ENCODE data around the gene P4HB.

P4HB gene

DNA sequence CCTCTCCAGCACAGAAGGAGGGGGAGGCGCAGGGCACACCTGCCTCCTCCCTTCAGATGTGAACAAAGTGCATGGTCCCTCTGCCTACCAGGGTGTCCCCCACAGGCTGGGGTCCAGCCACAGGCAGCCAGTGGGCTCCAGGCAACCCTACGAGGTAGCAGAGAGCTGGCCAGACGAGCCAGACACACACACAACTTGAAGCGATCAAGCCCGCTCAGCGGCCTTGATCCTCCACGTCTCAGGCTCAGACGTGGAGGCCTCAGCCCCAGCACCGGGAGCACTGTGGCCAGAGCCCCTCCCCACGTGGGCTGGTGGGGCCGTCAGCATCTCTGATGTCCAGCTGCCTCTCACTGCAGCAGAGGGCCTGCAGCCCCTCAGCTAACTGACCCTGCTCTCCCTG is 35.7 kb downstream of the P4HB start:
- DNase-seq, result no peak

DNA sequence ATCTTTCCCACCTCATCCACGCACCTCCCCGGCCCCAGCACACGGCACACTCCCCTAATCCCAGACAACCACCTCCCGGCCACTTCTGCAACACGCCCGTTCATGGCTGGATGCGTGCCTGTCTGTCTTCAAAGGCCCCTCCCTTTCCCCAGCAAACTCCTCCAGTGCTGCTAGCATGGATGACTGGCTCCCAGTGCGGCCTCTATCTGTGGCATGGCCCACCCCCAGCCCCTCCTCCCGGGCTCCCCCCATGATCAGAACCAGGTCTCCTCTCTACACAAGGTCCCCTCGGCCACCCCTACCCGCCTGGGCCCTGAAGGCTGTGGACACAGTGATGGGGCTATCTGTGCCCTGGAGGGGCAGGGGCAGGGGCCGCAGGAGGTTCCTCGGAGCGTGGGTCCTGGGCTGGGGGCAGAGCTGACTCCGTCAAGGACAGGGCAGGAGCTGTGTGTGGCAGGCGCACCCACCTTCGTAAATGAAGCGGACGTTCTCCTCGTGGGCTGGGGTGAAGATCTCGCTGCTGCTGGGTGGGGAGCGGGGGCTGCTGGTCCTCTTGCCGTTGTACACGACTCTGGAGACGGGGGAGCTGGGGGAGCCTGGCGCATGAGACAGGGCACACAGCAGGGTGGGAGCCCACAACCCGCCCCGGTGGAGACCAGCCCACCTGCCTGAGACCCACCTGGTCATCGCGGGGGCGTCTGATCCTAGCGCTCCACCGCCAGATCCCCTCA is 36.4 kb downstream of the P4HB start:
- no peak for DNase-seq

DNA sequence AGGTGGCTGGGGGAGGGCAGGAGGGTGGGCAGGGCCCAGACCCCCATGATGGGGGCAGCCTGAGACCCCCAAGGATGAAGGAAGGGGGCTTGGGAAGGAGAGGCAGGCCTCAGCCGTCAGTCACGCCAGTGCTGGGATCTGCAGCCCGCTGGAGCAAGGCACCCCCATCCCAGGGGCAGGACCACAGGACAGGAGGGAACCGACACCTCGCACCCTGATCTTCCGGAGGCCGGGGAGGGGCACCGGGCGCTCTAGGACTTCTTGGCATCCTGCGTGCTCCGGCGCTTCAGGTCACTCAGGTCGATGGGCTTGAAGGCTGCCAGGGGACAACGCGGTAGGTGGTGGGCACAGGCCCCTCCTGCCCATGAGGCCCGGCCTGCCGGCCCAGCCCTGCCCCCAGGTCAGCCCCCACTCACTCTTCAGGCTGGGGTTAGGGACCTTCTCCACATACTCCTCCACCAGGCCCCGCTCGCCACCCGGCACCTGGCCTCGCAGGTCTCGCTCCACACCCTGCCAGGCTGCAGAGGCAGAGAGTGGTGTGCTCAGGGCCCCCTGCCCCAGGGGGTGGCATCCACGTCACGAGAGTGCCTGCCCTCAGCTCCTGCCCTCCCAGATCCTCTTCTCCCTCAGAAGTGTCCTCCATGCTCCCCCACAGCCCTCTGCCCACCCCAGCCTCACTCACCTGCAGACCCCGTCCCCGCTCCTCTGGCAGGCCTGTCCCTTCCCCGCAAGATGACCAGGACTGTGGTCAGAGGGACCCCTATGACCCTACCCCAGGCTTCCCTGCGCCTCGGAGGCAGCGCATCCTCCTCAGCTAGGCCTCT is 37.1 kb downstream of the P4HB start:
- DNase-seq, result no peak

DNA sequence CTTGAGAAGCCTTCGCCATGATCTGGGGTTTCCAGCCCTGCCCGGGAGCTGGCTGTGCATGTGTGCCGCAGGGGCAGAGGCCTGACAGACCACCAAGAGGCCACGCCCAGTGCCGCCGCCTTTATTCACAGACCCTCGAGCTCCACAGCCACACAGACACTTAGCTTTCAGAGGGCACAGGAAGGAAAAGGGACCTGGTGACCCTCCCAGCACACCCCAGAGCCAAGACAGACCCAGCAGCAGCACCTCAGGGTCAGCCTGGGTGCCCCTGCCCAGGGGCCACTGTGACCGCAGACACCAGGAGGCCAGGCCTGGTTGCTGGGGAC is 38.1 kb downstream of the P4HB start:
- DNase-seq, result no peak

DNA sequence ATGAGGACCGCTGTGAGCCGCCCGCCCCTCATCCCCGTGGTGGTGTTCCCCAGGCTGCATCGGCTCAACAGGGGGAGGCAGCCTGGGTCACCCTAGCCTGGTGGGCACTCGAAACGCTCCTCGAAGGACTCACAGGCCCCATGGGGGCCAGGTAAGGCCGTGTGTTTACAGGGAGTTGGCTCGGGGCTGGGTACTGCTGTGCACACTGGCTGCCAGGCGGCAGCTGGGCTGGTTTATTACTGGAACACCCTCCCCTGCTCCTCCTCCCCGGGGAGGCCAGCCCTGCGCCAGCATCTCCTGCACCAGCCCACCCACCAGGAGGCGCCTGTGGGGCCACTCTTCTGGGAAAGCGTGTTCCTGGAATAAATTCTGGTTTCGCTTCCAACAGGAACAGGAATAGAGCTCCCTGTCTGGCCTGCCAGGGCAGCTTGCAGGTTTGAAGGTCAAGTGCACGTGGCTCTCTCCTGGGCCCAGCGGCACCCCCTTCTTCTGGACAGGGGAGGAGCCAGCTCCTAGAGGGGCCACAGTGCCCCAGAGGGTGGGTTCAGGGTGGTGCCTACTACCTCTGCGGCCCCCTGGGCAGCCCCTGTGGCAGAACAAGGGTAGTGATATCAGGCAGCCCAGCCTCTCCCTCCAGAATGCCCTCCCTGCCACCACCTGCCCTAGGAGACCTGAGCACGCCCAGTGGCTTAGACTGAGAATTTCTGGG is 38.6 kb downstream of the P4HB start:
- DNase-seq, result peak; percentile 29

DNA sequence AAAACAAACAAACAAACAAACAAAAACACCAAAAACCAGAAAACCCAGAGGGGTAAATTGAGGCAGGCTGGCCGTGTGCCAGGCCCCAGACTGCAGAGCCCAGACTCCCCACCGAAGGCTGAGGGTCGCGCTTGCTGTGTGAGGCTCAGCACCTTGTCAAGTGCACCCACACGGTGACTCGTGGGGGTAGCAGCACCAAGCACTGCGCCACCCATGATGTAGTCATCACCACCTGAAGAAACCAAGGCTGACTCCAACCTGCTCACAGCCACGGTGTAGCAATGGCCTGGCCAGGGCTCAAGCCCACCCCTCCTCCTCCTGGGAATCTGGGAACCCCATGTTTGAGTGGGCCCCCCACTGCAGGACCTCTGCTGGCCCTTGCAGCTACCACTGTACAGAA is 39.2 kb downstream of the P4HB start:
- peak; percentile 26 for DNase-seq

DNA sequence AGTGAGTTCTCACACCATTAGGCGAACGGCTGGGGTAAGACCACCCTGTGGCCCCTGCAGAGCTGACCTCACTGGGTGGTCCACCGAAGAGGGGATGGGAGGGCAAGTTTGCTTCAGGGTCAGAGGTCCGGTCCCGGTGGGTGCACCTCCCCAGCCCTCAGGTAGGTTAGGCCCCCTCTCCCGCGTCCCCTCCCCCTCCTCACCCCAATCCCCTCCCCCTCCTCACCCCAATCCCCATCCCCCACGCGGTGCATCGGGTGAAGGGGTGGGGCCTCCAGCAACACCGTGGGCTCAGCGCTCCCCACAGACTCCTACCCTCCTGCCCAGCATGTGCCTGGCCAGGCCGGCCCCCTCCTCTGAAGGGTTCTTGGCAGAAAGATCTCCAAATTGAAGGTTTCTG is 40.6 kb downstream of the P4HB start:
- DNase-seq, result no peak

DNA sequence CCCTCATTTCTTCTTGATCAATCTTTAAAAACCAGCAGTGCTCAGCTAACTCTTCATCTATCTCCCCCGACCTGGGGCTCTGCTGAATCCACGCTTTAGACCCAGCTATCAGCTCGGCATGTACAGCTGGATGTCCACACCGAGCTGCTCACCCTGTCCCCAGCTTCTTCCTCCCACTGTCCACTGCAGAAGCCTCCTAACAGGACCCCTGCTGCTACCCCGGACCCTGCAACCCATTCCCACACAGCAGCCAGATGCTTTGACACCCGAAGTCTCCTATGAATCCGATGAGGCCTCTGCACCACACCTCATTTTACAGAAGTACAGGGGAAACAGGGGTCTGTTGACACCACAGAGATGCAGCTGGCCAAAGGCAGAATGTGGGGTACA is 42.6 kb downstream of the P4HB start:
- DNase-seq, result no peak

DNA sequence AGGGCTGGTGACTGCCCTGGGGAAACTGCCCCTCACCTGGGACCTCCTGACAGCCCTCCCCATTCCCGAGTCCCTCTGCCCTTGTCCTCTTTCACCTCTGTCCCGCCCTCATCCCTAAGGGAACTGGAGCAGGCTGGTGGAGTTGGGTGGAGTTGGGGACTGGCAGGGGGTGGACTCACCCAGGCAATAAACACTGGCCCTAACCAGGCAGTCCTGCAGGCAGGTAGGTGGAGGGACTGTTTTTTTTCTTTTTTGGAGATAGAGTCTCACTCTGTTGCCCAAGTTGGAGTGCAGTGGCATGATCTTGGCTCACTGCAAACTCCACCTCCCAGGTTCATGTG is 44.7 kb downstream of the P4HB start:
- DNase-seq, result no peak

DNA sequence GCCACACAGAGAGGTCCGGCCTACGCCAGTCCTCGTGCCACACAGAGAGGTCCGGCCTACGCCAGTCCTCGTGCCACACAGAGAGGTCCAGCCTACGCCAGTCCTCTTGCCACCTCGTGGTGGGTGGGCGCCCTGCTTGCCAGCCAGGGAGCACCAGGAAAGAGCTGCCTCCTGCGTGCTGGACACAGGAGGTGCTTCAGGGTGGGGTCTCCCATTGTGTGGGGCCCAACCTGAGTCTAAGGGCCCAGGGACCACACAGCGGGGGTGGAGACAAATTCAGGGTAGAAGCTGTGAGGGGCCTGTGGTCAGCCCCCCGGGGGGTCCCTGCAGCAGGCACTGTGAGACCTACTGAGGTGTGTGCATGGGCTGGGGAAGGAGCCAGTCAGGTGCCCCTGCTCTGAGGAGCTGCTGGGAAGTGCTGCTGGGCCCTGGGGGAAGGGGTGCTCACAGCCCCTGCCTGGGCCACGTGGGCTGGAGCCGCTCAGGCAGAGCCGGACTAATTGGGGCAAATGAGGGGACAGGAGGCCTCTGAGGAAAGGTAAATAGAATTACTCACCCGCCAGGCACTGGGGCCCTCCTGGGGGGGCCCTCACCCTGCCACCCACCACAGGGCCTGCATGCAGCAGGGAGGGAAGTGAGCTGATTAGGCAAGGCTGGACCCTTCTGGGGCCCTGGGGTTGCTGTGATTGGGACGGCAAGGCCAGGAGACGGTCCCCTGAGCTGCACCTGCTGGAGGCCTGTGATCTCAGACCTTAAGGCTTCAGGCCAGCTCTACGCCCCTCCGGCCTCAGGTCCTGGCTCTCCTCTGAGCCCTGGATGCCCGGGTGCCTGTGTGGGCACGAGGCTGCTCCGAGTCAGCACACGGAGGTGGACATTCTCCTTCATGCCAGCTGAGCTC is 45.3 kb downstream of the P4HB start:
- no peak for DNase-seq

DNA sequence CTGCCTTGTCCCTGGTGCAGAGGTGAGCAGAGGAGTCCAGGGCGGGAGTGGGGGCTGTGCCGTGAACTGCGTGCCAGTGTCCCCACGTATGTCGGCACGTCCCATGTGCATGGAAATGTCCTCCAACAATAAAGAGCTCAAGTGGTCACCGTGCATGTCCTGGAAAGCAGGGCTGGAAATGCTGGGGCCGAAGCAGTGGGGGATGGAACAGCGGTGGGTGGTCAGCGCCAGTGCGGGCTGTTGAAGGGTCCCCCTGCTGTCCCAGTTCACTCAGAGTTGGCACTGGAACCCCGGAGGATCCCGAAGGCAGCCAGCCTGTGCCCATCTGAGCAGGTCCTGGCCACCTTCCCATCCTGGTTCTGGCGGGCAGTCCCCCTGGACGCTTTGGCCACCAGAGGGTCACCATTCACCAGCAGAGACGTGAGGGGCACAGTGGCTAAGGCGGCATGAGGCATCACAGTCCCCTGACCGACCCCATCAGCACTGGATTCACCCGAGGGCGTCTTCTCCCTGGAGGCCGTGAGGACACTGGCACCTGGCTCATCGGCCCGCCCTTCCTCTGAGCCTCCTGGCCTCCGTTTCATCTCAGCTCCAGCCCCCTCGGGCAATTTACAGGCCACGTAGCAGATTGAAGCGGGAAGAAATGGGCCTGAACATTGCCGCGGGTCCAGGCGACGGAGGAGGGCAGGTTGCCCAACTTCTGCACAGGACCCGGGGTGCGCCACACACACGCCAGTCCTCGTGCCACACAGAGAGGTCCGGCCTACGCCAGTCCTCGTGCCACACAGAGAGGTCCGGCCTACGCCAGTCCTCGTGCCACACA is 46.3 kb downstream of the P4HB start:
- DNase-seq, result no peak

DNA sequence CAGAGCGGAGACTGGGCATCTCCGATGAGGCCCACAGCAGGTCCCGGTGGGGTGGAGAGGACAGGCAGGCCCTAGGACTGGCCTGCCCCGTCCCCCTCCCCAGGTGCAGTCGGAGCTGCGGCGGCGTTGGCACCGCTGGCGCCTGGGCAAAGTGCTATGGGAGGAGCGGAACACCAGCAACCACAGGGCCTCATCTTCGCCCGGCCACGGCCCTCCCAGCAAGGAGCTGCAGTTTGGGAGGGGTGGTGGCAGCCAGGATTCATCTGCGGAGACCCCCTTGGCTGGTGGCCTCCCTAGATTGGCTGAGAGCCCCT is 47.0 kb downstream of the P4HB start:
- DNase-seq, result no peak

DNA sequence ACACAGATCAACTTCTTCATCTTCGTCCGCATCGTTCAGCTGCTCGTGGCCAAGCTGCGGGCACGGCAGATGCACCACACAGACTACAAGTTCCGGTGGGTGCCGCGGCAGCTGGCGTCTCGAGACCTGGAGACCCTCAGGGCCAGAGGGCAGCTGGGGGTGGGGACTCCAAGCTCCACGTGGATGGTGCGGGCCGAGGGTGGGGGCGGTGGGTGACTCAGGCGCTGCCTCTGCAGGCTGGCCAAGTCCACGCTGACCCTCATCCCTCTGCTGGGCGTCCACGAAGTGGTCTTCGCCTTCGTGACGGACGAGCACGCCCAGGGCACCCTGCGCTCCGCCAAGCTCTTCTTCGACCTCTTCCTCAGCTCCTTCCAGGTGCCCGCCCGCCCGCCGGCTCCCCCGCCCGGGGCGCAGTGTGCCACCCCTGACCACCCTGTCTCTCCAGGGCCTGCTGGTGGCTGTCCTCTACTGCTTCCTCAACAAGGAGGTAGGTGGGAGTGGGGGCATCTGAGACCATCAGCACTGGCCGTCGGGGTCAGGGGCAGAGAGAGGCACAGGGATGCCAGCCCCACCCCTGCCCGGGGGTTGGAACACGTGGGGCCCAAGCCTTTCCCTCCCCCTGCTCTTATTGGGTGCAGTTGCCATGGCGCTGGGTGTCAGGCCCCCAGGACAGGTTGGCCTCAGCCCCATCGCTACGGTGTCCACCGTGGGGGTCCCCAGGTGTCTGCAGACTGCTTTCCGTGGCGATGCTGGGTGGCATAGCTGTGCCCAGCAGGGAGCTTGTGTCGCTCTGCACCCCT is 47.6 kb downstream of the P4HB start:
- no peak for DNase-seq

DNA sequence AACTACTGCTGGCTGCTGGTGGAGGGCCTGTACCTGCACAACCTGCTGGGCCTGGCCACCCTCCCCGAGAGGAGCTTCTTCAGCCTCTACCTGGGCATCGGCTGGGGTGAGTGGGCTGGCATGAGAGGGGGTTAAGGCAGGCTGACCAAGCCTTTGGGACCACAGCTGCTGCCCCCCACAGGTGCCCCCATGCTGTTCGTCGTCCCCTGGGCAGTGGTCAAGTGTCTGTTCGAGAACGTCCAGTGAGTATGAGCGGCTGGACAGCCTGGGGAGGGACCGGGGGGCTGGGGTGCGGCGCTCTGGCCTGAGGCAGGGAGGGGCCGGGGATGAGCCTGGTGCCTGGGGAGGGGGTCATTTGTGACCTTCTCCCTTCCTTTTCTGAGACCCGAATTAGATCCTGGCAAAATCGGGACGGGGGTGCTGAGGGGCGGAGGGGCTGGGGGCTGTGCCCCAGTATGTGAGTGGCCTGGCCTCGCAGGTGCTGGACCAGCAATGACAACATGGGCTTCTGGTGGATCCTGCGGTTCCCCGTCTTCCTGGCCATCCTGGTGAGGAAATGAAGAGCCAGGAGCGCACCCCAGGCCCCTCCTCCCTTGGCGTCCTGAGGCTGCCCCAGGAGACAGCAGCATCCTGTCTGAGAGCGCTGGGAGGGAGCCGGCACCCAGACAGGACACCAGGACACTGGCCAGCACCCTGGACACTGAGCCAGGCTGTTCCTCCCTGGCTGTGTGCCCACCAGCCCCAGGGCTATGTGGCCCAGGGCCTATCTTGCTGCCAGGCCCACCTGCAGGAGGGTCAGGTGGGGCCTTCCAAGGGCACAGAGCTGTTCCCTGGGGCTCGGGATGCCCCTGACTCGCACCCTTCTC is 48.4 kb downstream of the P4HB start:
- DNase-seq, result no peak

DNA sequence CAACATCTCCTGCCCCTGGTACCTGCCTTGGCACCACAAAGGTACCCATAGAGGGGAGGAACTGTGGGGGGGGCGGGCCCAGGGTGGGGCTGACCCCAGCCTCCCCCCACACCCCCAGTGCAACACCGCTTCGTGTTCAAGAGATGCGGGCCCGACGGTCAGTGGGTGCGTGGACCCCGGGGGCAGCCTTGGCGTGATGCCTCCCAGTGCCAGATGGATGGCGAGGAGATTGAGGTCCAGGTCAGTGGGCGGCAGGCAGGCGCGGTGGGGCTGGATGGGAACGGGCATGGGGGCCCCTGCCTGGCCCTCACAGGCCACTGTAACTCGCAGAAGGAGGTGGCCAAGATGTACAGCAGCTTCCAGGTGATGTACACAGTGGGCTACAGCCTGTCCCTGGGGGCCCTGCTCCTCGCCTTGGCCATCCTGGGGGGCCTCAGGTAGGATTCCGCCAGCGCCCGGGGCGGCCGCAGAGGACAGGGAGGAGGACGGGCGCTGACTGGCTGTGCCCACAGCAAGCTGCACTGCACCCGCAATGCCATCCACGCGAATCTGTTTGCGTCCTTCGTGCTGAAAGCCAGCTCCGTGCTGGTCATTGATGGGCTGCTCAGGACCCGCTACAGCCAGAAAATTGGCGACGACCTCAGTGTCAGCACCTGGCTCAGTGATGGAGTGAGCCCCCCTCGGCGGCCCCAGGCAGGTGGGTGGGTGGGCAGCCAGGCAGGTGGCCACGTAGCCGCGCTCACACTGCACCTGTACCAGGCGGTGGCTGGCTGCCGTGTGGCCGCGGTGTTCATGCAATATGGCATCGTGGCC is 49.2 kb downstream of the P4HB start:
- DNase-seq, result no peak

DNA sequence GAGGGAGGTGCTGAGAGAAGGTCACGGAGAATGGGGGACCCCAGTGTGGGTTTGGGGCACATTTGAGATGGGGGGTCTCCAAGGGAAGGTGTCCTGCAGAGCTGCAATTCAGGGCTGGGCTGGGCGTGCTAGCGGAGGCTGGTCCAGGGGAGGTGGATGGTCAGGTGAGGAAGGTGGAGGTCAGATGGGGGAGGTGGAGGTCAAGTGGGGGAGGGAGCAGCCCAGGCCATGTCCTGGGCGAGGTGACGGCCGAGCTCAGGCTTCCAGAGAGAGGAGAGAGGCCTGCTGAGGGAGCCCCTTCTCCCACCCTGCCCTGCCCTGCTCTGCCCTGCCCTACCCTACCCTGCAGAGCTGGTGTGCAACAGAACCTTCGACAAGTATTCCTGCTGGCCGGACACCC is 49.9 kb downstream of the P4HB start:
- DNase-seq, result no peak

DNA sequence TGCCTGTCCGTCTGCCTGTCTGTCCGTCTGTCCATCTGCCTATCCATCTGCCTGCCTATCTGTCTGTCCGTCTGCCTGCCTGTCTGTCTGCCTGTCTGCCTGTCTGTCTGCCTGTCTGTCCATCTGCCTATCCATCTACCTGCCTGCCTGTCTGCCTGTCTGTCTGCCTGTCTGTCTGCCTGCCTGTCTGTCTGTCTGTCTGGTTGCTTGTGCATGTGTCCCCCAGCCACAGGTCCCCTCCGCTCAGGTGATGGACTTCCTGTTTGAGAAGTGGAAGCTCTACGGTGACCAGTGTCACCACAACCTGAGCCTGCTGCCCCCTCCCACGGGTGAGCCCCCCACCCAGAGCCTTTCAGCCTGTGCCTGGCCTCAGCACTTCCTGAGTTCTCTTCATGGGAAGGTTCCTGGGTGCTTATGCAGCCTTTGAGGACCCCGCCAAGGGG is 50.8 kb downstream of the P4HB start:
- no peak for DNase-seq

DNA sequence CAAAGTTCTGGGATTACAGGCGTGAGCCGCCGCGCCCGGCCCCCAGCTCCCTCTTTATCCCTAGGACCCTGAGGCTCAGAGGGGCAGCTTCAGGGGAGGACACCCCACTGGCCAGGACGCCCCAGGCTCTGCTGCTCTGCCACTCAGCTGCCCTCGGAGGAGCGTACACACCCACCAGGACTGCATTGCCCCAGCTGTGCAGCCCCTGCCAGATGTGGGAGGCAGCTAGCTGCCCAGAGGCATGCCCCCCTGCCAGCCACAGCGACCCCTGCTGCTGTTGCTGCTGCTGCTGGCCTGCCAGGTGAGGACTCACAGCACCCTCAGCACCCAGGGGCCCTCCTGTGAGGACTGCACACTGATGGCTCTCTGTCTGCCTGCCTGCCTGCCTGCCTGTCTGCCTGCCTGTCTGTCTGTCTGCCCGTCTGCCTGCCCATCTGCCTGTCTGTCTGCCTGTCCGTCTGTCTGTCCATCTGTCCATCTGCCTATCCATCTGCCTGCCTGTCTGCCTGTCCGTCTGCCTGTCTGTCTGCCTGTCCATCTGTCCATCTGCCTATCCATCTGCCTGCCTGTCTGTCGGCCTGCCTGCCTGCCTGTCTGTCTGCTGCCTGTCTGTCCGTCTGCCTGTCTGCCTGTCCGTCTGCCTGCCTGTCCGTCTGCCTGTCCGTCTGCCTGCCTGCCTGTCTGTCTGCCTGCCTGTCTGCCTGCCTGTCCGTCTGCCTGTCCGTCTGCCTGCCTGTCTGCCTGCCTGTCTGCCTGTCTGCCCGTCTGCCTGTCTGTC is 51.4 kb downstream of the P4HB start:
- no peak for DNase-seq

DNA sequence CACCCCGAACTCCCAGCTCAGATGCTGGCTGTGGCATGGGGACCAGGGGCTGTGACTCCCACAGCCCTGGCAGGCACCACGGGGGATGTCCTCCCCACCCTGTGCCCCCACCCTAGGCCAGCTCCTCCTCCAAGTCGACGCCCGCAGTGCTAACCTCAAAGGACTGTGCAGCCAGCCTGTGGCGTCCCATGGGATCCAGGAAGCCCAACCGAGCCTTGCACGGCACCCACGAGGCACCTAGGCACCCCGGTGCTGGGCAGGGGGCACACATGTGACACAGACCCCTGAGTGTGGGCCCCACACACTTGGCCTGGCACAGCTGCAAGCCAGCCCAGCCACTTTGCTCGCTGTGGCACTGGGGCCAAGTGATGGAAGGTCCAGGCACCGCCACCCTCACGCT is 52.5 kb downstream of the P4HB start:
- DNase-seq, result no peak
